RWPE1 (cell line): ENCODE results near the gene PGF.

Experiments
- CTCF ChIA-PET: fragments of 350-600 bp; sonication (Branson Sonifier 250); formaldehyde crosslinking; extraction: SDS; loops from one replicate; lab custom pipeline; 2021; lab: Yijun Ruan, JAX
- POLR2A ChIA-PET: fragments of 400-600 bp; formaldehyde crosslinking; extraction: SDS; loops from one replicate; lab custom pipeline; 2020; ENCODE audit warnings: antibody characterized with exemption; ENCODE audit not compliant: low non-redundant PET; lab: Yijun Ruan, JAX
- DNase-seq: peaks from one replicate; pipeline ENCODE4 v3.0.0; 2012; ENCODE audit warnings: low spot score
- H3K27ac ChIP-seq: fragments of 450-650 bp; 2 replicates; pipeline ENCODE4 v1.5.1; 2017
- TF ChIP-seq, protein P1 (sequence below): fragments of 450-650 bp; conservative IDR thresholded peaks from 2 replicates; pipeline ENCODE4 v1.5.1; 2017; ENCODE audit warnings: low read depth, mild to moderate bottlenecking

Gene PGF

DNA sequence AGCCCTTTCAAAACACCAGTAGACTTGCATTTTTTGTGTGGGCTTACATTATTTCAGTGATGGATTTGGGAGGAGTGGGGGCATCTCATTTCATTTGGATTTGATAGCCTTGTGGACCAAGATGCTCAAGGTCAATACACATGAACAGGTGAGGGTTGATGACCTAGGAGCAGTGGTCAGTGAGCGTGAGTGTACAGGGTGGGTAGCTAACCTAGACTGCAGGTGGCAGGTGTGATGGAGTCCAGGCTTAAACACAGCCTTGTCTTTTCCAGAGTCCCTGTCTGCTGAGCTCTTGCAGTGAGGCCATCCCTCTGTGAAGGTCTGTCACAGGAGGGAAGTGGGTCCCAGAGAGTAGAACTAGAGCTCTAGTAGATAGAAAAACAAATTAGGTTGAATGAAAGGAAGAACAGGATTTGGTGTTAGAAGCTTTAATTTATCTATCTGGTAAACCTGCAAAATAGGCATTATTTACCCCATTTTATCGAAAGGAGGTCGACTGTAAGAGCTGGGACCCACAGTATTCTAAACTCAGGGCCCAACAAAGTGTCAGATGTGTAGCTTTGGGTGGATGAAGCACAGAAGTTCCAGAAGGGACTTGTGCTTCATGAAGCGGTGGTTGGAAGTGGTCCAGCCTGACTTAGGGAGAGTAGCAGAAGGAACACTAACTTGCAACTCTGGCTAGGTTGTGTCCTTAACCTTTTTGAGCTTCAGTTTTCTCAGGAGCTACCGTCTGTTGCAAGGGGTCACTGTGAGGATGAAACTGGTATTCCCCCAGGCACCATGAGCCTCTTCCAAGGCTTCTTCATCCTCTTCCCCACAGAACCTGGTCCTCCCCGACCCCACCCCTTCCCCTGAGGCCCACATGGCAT is 50.5 kb downstream of the PGF start:
- peak overlapping the region; percentile 34 for H3K27ac ChIP-seq
- TF ChIP-seq, protein P1, sequence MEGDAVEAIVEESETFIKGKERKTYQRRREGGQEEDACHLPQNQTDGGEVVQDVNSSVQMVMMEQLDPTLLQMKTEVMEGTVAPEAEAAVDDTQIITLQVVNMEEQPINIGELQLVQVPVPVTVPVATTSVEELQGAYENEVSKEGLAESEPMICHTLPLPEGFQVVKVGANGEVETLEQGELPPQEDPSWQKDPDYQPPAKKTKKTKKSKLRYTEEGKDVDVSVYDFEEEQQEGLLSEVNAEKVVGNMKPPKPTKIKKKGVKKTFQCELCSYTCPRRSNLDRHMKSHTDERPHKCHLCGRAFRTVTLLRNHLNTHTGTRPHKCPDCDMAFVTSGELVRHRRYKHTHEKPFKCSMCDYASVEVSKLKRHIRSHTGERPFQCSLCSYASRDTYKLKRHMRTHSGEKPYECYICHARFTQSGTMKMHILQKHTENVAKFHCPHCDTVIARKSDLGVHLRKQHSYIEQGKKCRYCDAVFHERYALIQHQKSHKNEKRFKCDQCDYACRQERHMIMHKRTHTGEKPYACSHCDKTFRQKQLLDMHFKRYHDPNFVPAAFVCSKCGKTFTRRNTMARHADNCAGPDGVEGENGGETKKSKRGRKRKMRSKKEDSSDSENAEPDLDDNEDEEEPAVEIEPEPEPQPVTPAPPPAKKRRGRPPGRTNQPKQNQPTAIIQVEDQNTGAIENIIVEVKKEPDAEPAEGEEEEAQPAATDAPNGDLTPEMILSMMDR: no peak
- POLR2A ChIA-PET: interaction anchor here (0.6 kb wide), 1 partner anchor 22 kb away, joined by 4 read pairs; no protein-coding TSS in a partner anchor
- DNase-seq: no peak
- CTCF ChIA-PET: interaction anchor here (0.7 to 2.0 kb wide), 12 partner anchors 11 to 415 kb away, joined by 3 to 28 read pairs (median 4); partner anchors contain the start of gene RPS6KL1

DNA sequence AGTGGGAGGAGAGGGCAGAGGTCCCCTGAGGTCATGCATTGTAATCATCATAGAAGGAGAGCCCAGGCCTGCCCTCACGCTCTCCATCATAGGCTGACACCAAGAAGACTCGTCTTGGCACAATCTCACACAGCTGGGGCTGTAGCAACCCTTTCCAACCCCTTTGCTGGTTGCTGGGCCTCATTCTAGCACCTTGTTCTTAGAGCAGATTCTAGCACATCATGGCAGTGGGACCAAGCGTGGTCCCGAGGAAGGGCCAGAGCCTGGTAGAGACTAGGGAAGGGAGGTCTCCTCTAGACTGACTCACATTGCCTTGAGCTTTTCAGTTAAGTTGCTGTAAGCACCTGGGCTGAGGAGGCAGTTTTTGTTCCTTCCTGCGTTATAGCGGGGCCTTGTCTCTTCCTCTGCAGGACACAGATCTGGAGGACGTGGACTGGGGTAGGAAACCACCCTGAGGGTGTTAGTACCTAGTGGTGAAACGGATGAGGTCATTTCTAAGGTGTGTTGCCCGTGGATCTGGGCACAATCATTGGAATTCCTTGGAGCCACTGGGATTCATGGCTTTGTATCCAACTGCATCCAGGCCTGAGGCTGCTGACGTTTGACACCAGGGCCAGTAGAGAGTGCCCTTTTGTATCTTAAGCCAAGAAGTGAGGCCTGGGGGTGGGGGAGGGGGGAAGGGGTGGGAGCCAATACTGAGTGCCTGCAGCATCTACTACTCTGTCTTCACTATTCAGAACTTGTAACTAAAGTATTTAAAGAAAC is 52.3 kb downstream of the PGF start:
- TF ChIP-seq, protein P1: no peak
- ChIA-PET CTCF (no interaction called here), POLR2A (no interaction called here)
- DNase-seq: no peak
- peak overlapping the region; percentile 23 for H3K27ac ChIP-seq

DNA sequence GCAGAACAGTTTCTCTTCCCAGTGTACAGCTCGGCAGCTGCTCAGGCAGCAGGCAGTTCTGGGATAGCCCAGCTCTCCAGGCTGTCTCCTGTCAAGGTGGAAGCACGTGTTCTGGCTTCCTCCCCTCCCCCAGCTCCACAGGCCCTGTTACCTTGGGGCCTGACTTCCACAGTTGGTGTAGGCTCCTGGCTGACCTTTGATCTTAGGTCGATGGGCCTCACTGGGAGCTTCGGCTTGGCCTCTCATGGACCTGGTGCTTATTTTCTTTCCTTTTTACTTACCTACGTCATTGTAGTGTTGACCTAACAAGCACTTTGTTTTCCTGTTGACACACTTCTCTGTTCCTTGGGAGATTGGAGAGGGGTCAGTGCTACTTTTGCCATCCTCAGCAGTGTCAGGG is 56.7 kb downstream of the PGF start:
- POLR2A ChIA-PET: no interaction called here
- CTCF ChIA-PET: no interaction called here
- no peak for DNase-seq
- TF ChIP-seq, protein P1: no peak
- no peak overlapping the region for H3K27ac ChIP-seq

DNA sequence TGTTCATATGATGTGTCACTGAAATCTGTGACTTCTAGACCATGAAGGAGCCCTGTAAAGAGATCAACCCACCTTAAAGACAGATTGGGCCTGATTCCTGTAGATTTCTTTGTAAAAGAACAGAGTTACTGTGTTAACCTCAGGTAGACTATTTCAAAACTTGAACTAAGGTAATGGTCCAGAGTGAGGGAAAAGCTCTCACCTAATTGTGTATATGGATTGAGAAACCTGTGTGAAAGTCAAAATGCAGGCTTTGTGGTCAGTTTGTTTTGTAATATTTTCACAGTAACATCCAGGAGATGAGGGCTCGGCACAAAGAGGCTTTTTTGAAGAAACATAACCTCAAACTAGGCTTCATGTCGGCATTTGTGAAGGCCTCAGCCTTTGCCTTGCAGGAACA is 57.3 kb downstream of the PGF start:
- POLR2A ChIA-PET: no interaction called here
- TF ChIP-seq, protein P1: no peak
- CTCF ChIA-PET: interaction anchor here (1.0 kb wide), 1 partner anchor 15 kb away, joined by 8 read pairs; no protein-coding TSS in a partner anchor
- no peak overlapping the region for H3K27ac ChIP-seq
- DNase-seq: no peak

DNA sequence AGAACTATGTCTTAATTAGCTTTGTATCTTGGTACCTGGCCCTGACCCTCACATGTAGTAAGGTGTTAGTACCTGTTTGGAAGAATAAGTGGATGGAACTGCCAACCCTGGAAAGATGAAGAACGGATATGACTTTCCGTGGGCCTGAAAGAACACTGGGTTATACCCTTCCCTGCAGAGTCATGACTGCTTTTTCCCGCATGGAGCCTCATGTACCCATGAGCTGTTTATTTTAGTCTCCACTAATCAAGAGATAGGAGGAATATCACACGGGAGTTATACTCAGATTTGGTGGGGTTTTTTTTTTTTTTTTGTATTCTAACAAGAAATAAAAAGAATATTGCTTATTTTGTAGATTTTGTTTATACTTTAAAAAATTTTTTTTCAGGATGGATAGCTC is 57.8 kb downstream of the PGF start:
- POLR2A ChIA-PET: no interaction called here
- CTCF ChIA-PET: interaction anchor here (1.0 kb wide), 1 partner anchor 15 kb away, joined by 8 read pairs; no protein-coding TSS in a partner anchor
- TF ChIP-seq, protein P1: no peak
- no peak for DNase-seq
- H3K27ac ChIP-seq: no peak overlapping the region

DNA sequence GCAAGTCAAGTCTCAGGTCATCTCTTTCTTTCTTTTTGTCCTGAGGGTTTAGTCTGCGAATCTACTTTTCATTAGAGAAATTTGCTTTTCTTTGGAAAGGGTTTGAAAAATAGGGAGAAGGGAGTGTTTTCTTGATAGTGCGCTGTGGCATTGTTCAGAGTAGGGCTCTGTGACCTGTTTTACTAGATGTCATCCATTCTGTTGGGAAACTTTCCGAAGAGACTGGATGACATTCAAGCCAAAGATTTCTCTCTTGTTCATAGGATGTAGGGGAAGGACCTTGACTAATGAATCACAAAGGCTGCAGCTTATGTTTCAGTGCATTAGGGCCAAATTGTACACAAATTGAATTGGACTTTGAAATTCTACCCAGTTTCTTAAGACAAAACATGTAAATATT is 59.0 kb downstream of the PGF start:
- TF ChIP-seq, protein P1: no peak
- CTCF ChIA-PET: interaction anchor here (1.4 kb wide), 1 partner anchor 9 kb away, joined by 4 read pairs; no protein-coding TSS in a partner anchor
- no peak overlapping the region for H3K27ac ChIP-seq
- POLR2A ChIA-PET: no interaction called here
- DNase-seq: no peak
